ENCODE results near the gene INPP5A. TPM values are rescaled to one million over a fixed set of nuclear protein-coding genes. Genes with fewer than 3 reads are reported as not detected.

Gene INPP5A
- total RNA-seq, 1 donor from 2014 or later = 36.4 TPM

- H3K27ac Mint-ChIP-seq (ENCODE audit: unreplicated experiment) = no peak overlapping the region
- no peak overlapping the region for H3K4me3 Mint-ChIP-seq (ENCODE audit: unreplicated experiment)
- TF ChIP-seq CTCF (IDR thresholded peaks at IDR 0.05) = no peak
- H3K27me3 Mint-ChIP-seq (ENCODE audit: unreplicated experiment) = no peaks in the 10 kb centered on the region
- no peak for DNase-seq (ENCODE audit: extremely low spot score, unreplicated experiment)
- peaks cover 15% of the 10 kb centered on the region for H3K4me1 Mint-ChIP-seq (ENCODE audit: unreplicated experiment)
- H3K36me3 Mint-ChIP-seq (ENCODE audit: unreplicated experiment) = peaks cover 17% of the 10 kb centered on the region
- peaks cover 37% of the 10 kb centered on the region for H3K9me3 Mint-ChIP-seq (ENCODE audit: unreplicated experiment)
Observed at GRCh38 chr10:132696204-132696603, 158.6 kb downstream of the INPP5A start.

- H3K9me3 Mint-ChIP-seq (ENCODE audit: unreplicated experiment) = peaks cover 37% of the 10 kb centered on the region
Observed at GRCh38 chr10:132696728-132697577, 159.4 kb downstream of the INPP5A start.

GRCh38 chr10:132697578-132698200 lies 160.1 kb downstream of the INPP5A start:
- Mint-ChIP-seq H3K27ac (ENCODE audit: unreplicated experiment) (no peak overlapping the region), H3K36me3 (ENCODE audit: unreplicated experiment) (peaks cover 6% of the 10 kb centered on the region), H3K4me3 (ENCODE audit: unreplicated experiment) (no peak overlapping the region), H3K27me3 (ENCODE audit: unreplicated experiment) (no peaks in the 10 kb centered on the region), H3K9me3 (ENCODE audit: unreplicated experiment) (peaks cover 30% of the 10 kb centered on the region), H3K4me1 (ENCODE audit: unreplicated experiment) (peaks cover 15% of the 10 kb centered on the region)
- TF ChIP-seq CTCF (IDR thresholded peaks at IDR 0.05) = no peak
- no peak for DNase-seq (ENCODE audit: extremely low spot score, unreplicated experiment)

More at GRCh38 chr10:132696728-132697577, 159.4 kb downstream of the INPP5A start:
- H3K36me3 Mint-ChIP-seq (ENCODE audit: unreplicated experiment) = peaks cover 12% of the 10 kb centered on the region
- TF ChIP-seq CTCF (IDR thresholded peaks at IDR 0.05) = no peak
- H3K27me3 Mint-ChIP-seq (ENCODE audit: unreplicated experiment) = no peaks in the 10 kb centered on the region
- H3K27ac Mint-ChIP-seq (ENCODE audit: unreplicated experiment) = no peak overlapping the region
- H3K4me3 Mint-ChIP-seq (ENCODE audit: unreplicated experiment) = no peak overlapping the region
- no peak for DNase-seq (ENCODE audit: extremely low spot score, unreplicated experiment)
- peaks cover 15% of the 10 kb centered on the region for H3K4me1 Mint-ChIP-seq (ENCODE audit: unreplicated experiment)

GRCh38 chr10:132698211-132698751 lies 160.7 kb downstream of the INPP5A start:
- Mint-ChIP-seq H3K27me3 (ENCODE audit: unreplicated experiment) (no peaks in the 10 kb centered on the region), H3K9me3 (ENCODE audit: unreplicated experiment) (peaks cover 24% of the 10 kb centered on the region), H3K27ac (ENCODE audit: unreplicated experiment) (no peak overlapping the region), H3K4me1 (ENCODE audit: unreplicated experiment) (peaks cover 15% of the 10 kb centered on the region), H3K36me3 (ENCODE audit: unreplicated experiment) (peaks cover 4% of the 10 kb centered on the region), H3K4me3 (ENCODE audit: unreplicated experiment) (no peak overlapping the region)
- no peak for TF ChIP-seq CTCF (IDR thresholded peaks at IDR 0.05)
- DNase-seq (ENCODE audit: extremely low spot score, unreplicated experiment) = no peak

All from osteocyte (in vitro differentiated cells).